ENCODE results near the gene GRIN1.
A peak's percentile ranks its signal among the peaks of the same experiment; 100 is the strongest.
"Not testable (repeated sequence)": the region's sequence is repeated elsewhere in the genome, so short reads cannot be mapped to it uniquely, and the experiment has no call there.

The GRIN1 gene

GRCh38 chr9:137128862-137129455 is 10.0 kb upstream of the GRIN1 start:
- DNase-seq: peak in 1 of 2 experiments; percentile 38

GRCh38 chr9:137129456-137130175 is 9.3 kb upstream of the GRIN1 start:
- DNase-seq: peak; percentile 88 to 91

- peak in 1 of 2 experiments; percentile 28 for DNase-seq
Measured at GRCh38 chr9:137130176-137130755, 8.7 kb upstream of the GRIN1 start.

- DNase-seq: no peak
Measured at GRCh38 chr9:137134191-137134590, 4.8 kb upstream of the GRIN1 start.

- DNase-seq: not testable (repeated sequence)
Measured at GRCh38 chr9:137135154-137135553, 3.8 kb upstream of the GRIN1 start.

GRCh38 chr9:137136261-137136880 is 2.6 kb upstream of the GRIN1 start:
- DNase-seq: no peak

GRCh38 chr9:137136881-137137607 is 1.9 kb upstream of the GRIN1 start:
- DNase-seq: no peak

- no peak for DNase-seq
Measured at GRCh38 chr9:137138058-137138721, 764 bp upstream of the GRIN1 start.

GRCh38 chr9:137139468-137140150 is 655 bp downstream of the GRIN1 start:
- DNase-seq: no peak

- no peak for DNase-seq
Measured at GRCh38 chr9:137140151-137141012, 1.4 kb downstream of the GRIN1 start.

GRCh38 chr9:137141050-137141810 is 2.3 kb downstream of the GRIN1 start:
- DNase-seq: no peak

- no peak for DNase-seq
Measured at GRCh38 chr9:137141976-137142936, 3.3 kb downstream of the GRIN1 start.

GRCh38 chr9:137143459-137143858 is 4.5 kb downstream of the GRIN1 start:
- no peak for DNase-seq

- DNase-seq: no peak
Measured at GRCh38 chr9:137145731-137146526, 7.0 kb downstream of the GRIN1 start.

- DNase-seq: no peak
Measured at GRCh38 chr9:137146527-137146918, 7.6 kb downstream of the GRIN1 start.

GRCh38 chr9:137147091-137147792 is 8.3 kb downstream of the GRIN1 start:
- DNase-seq: no peak

GRCh38 chr9:137147793-137148160 is 8.8 kb downstream of the GRIN1 start:
- no peak for DNase-seq

Measured in activated CD4-positive, alpha-beta T cell treated with anti-CD3 and anti-CD28 coated beads, Interleukin-2, amount 50 U/mL, for 48 hours (primary cell).